ENCODE results near the gene CENPF.

Gene CENPF

DNA sequence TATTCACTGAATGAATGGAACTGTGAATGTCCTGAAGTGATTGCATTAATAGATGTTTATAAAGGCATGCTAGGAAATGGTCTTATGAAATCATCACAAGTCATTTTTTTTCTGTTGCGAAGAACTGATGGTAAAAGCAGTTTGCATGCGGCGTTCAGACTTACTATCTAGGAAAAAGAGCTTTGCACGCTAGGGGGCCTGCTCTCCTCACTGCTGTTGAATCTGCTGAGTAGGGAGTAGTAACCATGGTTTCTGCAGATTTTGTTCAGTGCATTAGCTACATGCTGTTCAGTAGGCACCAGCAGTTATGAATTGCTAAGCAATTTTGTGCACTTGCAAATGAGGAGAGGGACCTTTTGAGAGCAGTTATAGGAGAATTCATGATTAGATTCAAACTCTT is 57.9 kb downstream of the CENPF start:
- no peaks in the 10 kb centered on the region for H3K4me1 ChIP-seq (ENCODE audit: low read length)
- H4K20me1 ChIP-seq (ENCODE audit: insufficient read depth, low read length), result 0 out of 2 replicates have a peak, but pooled peaks cover 4% of the 10 kb centered on the region
- H2AFZ ChIP-seq (ENCODE audit: low read depth, low read length), result no peak overlapping the region
- H3K9me3 ChIP-seq (ENCODE audit: insufficient read depth, low read length), result no peaks in the 10 kb centered on the region
- no peak overlapping the region for H3K27ac ChIP-seq (ENCODE audit: low read length)
- no peaks in the 10 kb centered on the region for H3K79me2 ChIP-seq (ENCODE audit: low read length)
- H3K9ac ChIP-seq (ENCODE audit: low read length), result no peak overlapping the region
- no peak overlapping the region for H3K4me2 ChIP-seq (ENCODE audit: low read length)
- peaks cover 86% of the 10 kb centered on the region for H3K36me3 ChIP-seq (replicated peaks; ENCODE audit: low read depth, low read length)
- no peak for TF ChIP-seq EZH2phosphoT487 (IDR thresholded peaks at IDR 0.05; ENCODE audit: low read depth)
- TF ChIP-seq, protein P1, sequence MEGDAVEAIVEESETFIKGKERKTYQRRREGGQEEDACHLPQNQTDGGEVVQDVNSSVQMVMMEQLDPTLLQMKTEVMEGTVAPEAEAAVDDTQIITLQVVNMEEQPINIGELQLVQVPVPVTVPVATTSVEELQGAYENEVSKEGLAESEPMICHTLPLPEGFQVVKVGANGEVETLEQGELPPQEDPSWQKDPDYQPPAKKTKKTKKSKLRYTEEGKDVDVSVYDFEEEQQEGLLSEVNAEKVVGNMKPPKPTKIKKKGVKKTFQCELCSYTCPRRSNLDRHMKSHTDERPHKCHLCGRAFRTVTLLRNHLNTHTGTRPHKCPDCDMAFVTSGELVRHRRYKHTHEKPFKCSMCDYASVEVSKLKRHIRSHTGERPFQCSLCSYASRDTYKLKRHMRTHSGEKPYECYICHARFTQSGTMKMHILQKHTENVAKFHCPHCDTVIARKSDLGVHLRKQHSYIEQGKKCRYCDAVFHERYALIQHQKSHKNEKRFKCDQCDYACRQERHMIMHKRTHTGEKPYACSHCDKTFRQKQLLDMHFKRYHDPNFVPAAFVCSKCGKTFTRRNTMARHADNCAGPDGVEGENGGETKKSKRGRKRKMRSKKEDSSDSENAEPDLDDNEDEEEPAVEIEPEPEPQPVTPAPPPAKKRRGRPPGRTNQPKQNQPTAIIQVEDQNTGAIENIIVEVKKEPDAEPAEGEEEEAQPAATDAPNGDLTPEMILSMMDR (IDR thresholded peaks at IDR 0.05; ENCODE audit: low read depth, low read length), result no peak
- H3K4me3 ChIP-seq (ENCODE audit: low read length), result no peak overlapping the region
- no peaks in the 10 kb centered on the region for H3K27me3 ChIP-seq (ENCODE audit: low read depth, low read length)

DNA sequence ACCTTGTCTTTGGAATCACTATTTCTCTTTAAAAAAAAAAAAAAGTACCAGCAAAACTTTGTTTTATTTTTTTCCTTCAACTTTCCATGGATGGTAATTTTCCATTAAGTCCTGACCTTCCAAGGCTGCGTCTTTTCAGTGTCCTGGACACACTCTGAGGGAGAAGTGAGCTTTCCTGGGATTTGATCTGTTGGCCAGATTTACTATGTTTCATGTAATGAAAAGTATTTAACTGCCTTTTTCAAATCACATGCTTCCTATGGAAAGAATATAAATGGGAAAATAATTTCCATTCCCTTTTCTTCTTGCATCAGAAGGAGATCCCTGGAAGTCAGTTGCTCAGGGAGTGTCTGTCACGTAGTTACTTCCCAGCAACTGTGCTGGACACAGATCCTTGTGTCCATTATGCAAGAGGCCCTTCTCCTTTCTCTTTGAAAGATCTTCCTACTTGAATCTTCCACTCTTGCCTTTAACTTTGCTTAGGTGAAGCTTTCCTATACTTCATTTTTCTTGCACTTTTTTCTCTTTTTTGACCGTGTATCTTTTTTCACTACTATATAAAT is 59.3 kb downstream of the CENPF start:
- Histone ChIP-seq H3K36me3 (replicated peaks; ENCODE audit: low read depth, low read length) (peaks cover 87% of the 10 kb centered on the region), H3K4me2 (ENCODE audit: low read length) (no peak overlapping the region), H3K27me3 (ENCODE audit: low read depth, low read length) (no peaks in the 10 kb centered on the region), H2AFZ (ENCODE audit: low read depth, low read length) (no peak overlapping the region), H3K9ac (ENCODE audit: low read length) (no peak overlapping the region), H3K4me3 (ENCODE audit: low read length) (no peak overlapping the region), H3K79me2 (ENCODE audit: low read length) (no peaks in the 10 kb centered on the region), H3K27ac (ENCODE audit: low read length) (no peak overlapping the region), H3K9me3 (ENCODE audit: insufficient read depth, low read length) (no peaks in the 10 kb centered on the region), H4K20me1 (ENCODE audit: insufficient read depth, low read length) (0 out of 2 replicates have a peak, but pooled peaks cover 4% of the 10 kb centered on the region), H3K4me1 (ENCODE audit: low read length) (no peaks in the 10 kb centered on the region)
- TF ChIP-seq EZH2phosphoT487 (IDR thresholded peaks at IDR 0.05; ENCODE audit: low read depth), result no peak
- TF ChIP-seq, protein P1 (IDR thresholded peaks at IDR 0.05; ENCODE audit: low read depth, low read length), result no peak

DNA sequence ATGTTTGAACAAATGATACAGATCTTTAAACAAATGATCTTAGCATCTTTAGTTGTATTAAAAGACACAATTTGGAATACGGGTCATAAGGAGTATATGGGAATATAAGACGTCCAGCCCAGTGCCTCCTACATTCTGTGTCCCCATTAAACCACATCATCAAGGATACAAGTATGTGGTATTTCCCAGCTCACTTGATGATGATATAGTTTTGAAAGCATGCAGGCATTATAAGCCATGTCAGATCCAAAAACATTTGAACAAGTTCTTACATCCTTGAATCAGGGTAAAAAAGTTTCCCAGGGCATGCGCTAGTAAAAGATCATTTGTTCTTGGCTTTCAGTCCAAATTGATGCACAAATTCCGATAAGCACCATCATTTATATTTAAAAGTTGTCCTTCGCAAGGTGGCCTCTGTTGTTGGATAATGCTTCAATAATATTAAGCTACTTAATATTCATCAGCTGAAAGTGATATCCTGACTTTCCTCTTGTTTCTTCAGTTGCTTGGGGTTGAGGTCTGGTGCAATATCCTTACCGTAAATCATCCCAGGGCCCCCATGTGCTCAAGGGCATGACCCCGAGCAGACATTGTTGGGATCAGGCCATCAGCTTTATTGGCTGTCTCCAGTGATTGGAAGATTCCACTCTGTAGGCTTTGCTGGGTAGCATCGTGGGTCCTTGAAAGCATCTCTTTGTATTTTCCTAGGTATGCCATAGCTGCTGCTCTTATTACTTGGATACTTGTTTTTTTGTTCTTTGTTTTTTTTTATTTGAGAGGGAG is 61.8 kb downstream of the CENPF start:
- H3K9ac ChIP-seq (ENCODE audit: low read length), result no peak overlapping the region
- H3K9me3 ChIP-seq (ENCODE audit: insufficient read depth, low read length), result no peaks in the 10 kb centered on the region
- no peak overlapping the region for H3K4me2 ChIP-seq (ENCODE audit: low read length)
- H3K27me3 ChIP-seq (ENCODE audit: low read depth, low read length), result no peaks in the 10 kb centered on the region
- no peaks in the 10 kb centered on the region for H3K4me1 ChIP-seq (ENCODE audit: low read length)
- H2AFZ ChIP-seq (ENCODE audit: low read depth, low read length), result no peak overlapping the region
- TF ChIP-seq, protein P1 (IDR thresholded peaks at IDR 0.05; ENCODE audit: low read depth, low read length), result no peak
- no peak for TF ChIP-seq EZH2phosphoT487 (IDR thresholded peaks at IDR 0.05; ENCODE audit: low read depth)
- H3K36me3 ChIP-seq (replicated peaks; ENCODE audit: low read depth, low read length), result peaks cover 77% of the 10 kb centered on the region
- no peak overlapping the region for H3K27ac ChIP-seq (ENCODE audit: low read length)
- H3K79me2 ChIP-seq (ENCODE audit: low read length), result no peaks in the 10 kb centered on the region
- 0 out of 2 replicates have a peak, but pooled peaks cover 4% of the 10 kb centered on the region for H4K20me1 ChIP-seq (ENCODE audit: insufficient read depth, low read length)
- H3K4me3 ChIP-seq (ENCODE audit: low read length), result no peak overlapping the region

DNA sequence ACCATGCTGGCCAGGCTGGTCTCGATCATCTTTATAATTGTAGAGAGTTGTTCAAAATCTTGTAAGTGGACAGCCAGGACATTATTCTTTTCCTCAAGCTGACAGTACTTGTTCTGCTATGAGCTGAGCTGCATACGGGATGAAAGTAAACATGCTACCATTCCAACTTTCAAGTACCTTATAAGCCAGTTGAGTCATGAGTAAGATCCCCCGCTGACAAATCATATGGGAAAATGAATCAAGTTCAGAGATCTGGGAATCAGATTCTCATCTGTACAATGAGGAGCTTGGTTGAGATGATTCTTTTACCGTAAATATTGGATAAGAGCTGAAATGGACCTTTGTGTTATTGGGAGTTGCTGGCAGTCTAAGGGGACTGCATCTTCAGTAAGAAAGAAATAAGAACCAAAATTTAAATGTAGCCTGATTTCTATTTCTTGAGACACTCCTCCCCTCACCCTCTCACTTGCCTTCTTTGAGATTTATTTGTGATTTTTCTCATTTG is 62.7 kb downstream of the CENPF start:
- H3K4me3 ChIP-seq (ENCODE audit: low read length), result no peak overlapping the region
- TF ChIP-seq, protein P1 (IDR thresholded peaks at IDR 0.05; ENCODE audit: low read depth, low read length), result no peak
- no peak for TF ChIP-seq EZH2phosphoT487 (IDR thresholded peaks at IDR 0.05; ENCODE audit: low read depth)
- H3K36me3 ChIP-seq (replicated peaks; ENCODE audit: low read depth, low read length), result peaks cover 81% of the 10 kb centered on the region
- no peaks in the 10 kb centered on the region for H3K79me2 ChIP-seq (ENCODE audit: low read length)
- no peak overlapping the region for H2AFZ ChIP-seq (ENCODE audit: low read depth, low read length)
- H4K20me1 ChIP-seq (ENCODE audit: insufficient read depth, low read length), result 0 out of 2 replicates have a peak, but pooled peaks cover 4% of the 10 kb centered on the region
- H3K9ac ChIP-seq (ENCODE audit: low read length), result no peak overlapping the region
- H3K27ac ChIP-seq (ENCODE audit: low read length), result no peak overlapping the region
- no peak overlapping the region for H3K4me2 ChIP-seq (ENCODE audit: low read length)
- no peaks in the 10 kb centered on the region for H3K9me3 ChIP-seq (ENCODE audit: insufficient read depth, low read length)
- no peaks in the 10 kb centered on the region for H3K27me3 ChIP-seq (ENCODE audit: low read depth, low read length)
- no peaks in the 10 kb centered on the region for H3K4me1 ChIP-seq (ENCODE audit: low read length)
